Right lobe of liver (tissue), 4 donors: Measurements from ENCODE around the gene PGAP6.

Experiments
- CTCF ChIP-seq, 4 donors: fragments of 200-600 bp in 3 of 4; fragments of 450-650 bp in 1 of 4; IDR thresholded peaks; one replicate each; pipeline versions ENCODE4 v1.5.1 to v1.8.0; 2016 to 2022; ENCODE audit warnings: antibody characterized with exemption in 4 of 4, mild to moderate bottlenecking in 2 of 4
- POLR2A ChIP-seq: fragments of 450-650 bp; IDR thresholded peaks from one replicate; pipeline ENCODE4 v1.6.1; 2017; ENCODE audit warnings: antibody characterized with exemption, mild to moderate bottlenecking
- donor health status: DM: no; HTN: no; CAD: no.
- donor health status: DM: no; HTN: no; CAD: no.
- donor health status: DM: no; HTN: yes; CAD: no.

- no peak for TF ChIP-seq CTCF (IDR thresholded peaks at IDR 0.05)
- TF ChIP-seq POLR2A: no peak
These were observed 32.6 kb downstream of the PGAP6 start for GRCh38 chr16:349211-349610.
